ENCODE measurements around the gene STC2. TPM values are rescaled to one million over a fixed set of nuclear protein-coding genes. Genes with fewer than 3 reads are reported as not detected.

Gene STC2
- total RNA-seq, 1 donor, result 558 TPM

DNA sequence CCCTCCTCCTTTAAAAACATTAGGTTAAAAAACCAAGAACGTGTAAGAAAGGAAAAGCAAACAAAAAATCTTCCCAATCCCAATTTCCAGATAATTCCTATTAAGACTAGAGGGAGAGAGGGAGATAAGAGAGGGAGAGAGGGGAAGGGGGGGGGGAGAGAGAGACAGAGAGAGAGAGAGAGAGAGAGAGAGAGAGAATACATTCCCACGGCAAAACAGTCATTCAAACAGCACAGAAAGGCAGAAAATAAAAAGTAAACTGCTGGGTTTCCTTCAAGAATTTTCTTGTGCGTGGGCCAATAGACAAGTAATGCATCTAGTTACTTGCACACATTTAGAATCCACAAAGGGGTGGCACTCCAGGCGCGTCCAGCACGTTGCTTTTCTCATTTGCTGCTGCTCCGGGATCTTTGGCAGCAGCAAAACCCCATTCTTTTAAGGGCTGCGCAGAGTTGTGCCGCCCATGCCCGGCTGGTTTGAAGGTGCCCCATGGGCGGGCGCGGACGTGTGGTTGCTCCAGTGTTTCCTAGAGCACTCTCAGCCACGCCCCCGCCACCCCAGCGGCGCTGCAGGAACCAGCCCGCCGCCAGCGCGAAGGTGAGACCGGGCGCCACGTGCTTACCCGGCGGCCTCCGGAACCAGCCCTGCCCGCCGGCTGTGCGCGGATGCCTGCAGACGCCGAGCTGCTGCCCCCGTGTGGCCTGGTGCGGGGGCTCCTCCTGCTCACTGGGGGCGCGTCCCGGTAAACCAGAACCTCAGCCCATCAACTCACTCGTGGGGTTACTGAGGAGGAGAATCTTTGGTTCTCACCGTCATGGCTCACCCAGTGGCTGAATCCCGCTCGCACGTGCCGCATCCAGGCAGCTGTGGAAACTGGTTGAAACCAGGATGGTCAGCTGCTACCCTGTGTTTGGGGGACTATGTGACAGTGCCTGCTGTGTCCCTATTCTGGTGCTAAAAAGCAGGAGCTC, 44.6 kb downstream of the STC2 start:
- peaks cover 7% of the 10 kb centered on the region for H3K4me1 ChIP-seq (ENCODE audit: insufficient read depth, low read length)
- H3K9me3 ChIP-seq (ENCODE audit: low read depth, low read length), result no peaks in the 10 kb centered on the region
- no peak overlapping the region for H3K27ac ChIP-seq (ENCODE audit: low read depth, low read length)

GRCh38 chr5:173282916-173283315, 45.3 kb downstream of the STC2 start:
- Histone ChIP-seq H3K4me2 (ENCODE audit: insufficient read depth, low read length) (no peak overlapping the region), H2AFZ (ENCODE audit: low read length) (no peak overlapping the region), H3K4me1 (ENCODE audit: insufficient read depth, low read length) (peaks cover 7% of the 10 kb centered on the region), H3K27me3 (ENCODE audit: insufficient read depth, low read length) (peaks cover 26% of the 10 kb centered on the region), H3K36me3 (ENCODE audit: insufficient read depth, low read length) (no peaks in the 10 kb centered on the region), H3K27ac (ENCODE audit: low read depth, low read length) (no peak overlapping the region), H4K20me1 (ENCODE audit: insufficient read depth, low read length) (no peaks in the 10 kb centered on the region), H3K9me3 (ENCODE audit: low read depth, low read length) (no peaks in the 10 kb centered on the region), H3K4me3 (ENCODE audit: insufficient read depth, low read length) (no peak overlapping the region), H3K79me2 (ENCODE audit: insufficient read depth, low read length) (no peaks in the 10 kb centered on the region)
- no peak for TF ChIP-seq CTCF (IDR thresholded peaks at IDR 0.05; ENCODE audit: extremely low read depth, low read depth, low read length)
- DNase-seq (ENCODE audit: insufficient read length, low spot score, missing footprints), result no peak

More for the DNA sequence above, 44.6 kb downstream of the STC2 start:
- Histone ChIP-seq H4K20me1 (ENCODE audit: insufficient read depth, low read length) (no peaks in the 10 kb centered on the region), H3K36me3 (ENCODE audit: insufficient read depth, low read length) (no peaks in the 10 kb centered on the region), H3K27me3 (ENCODE audit: insufficient read depth, low read length) (peaks cover 29% of the 10 kb centered on the region), H3K79me2 (ENCODE audit: insufficient read depth, low read length) (no peaks in the 10 kb centered on the region), H3K4me3 (ENCODE audit: insufficient read depth, low read length) (peak overlapping the region; percentile 64), H3K4me2 (ENCODE audit: insufficient read depth, low read length) (peak overlapping the region; percentile 84), H2AFZ (ENCODE audit: low read length) (peak overlapping the region; percentile 88)
- peak; percentile 62 for TF ChIP-seq CTCF (IDR thresholded peaks at IDR 0.05; ENCODE audit: extremely low read depth, low read depth, low read length)
- peak; percentile 97 for DNase-seq (ENCODE audit: insufficient read length, low spot score, missing footprints)

DNA sequence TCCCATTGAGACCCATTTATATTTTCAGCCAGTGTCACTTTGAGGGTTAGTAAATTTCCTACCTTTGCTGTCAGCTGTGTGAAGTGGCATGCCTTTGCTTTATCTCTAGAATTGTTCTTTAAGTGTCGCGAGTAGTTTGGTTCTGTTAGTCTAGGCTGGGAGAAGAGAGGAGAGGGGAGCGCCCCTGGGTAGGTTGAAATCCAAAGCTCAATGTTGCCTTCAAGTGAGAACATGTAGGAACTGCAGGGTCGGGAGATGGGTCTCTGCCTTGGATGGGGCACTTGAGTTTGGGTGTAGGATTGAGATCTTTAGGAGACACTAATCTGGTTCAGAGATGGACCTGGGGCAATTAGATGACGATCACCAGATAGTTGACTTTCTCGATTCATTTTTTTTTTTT, 46.3 kb downstream of the STC2 start:
- Histone ChIP-seq H4K20me1 (ENCODE audit: insufficient read depth, low read length) (no peaks in the 10 kb centered on the region), H3K4me3 (ENCODE audit: insufficient read depth, low read length) (no peak overlapping the region), H3K27ac (ENCODE audit: low read depth, low read length) (no peak overlapping the region), H3K4me1 (ENCODE audit: insufficient read depth, low read length) (peaks cover 7% of the 10 kb centered on the region), H3K27me3 (ENCODE audit: insufficient read depth, low read length) (peaks cover 25% of the 10 kb centered on the region), H3K9me3 (ENCODE audit: low read depth, low read length) (no peaks in the 10 kb centered on the region), H3K36me3 (ENCODE audit: insufficient read depth, low read length) (no peaks in the 10 kb centered on the region), H3K79me2 (ENCODE audit: insufficient read depth, low read length) (no peaks in the 10 kb centered on the region), H3K4me2 (ENCODE audit: insufficient read depth, low read length) (no peak overlapping the region), H2AFZ (ENCODE audit: low read length) (no peak overlapping the region)
- peak; percentile 49 for TF ChIP-seq CTCF (IDR thresholded peaks at IDR 0.05; ENCODE audit: extremely low read depth, low read depth, low read length)
- peak; percentile 80 for DNase-seq (ENCODE audit: insufficient read length, low spot score, missing footprints)

DNA sequence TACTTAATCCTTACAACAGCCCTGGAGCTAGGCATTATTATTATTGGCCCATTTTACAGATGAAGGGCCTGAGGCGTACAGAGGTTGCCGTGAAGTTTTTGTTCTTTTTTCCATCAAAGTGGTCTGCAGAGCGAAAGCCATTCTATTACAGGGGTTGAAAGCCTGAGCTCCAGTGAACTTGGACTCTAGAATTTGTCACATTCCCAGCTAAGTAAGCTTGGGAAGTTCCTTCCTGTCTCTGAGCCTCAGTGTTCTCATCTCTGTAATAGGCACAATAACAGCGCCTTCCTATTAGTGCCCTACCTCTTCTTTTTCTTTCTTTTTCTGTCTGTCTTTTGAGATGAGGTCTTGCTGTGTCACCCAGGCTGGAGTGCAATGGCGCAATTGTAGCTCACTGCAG, 49.0 kb downstream of the STC2 start:
- Histone ChIP-seq H3K4me2 (ENCODE audit: insufficient read depth, low read length) (no peak overlapping the region), H3K4me1 (ENCODE audit: insufficient read depth, low read length) (peaks cover 7% of the 10 kb centered on the region), H3K27ac (ENCODE audit: low read depth, low read length) (no peak overlapping the region), H3K27me3 (ENCODE audit: insufficient read depth, low read length) (peaks cover 22% of the 10 kb centered on the region), H3K9me3 (ENCODE audit: low read depth, low read length) (peaks cover 3% of the 10 kb centered on the region), H2AFZ (ENCODE audit: low read length) (no peak overlapping the region), H3K36me3 (ENCODE audit: insufficient read depth, low read length) (no peaks in the 10 kb centered on the region), H3K4me3 (ENCODE audit: insufficient read depth, low read length) (no peak overlapping the region), H4K20me1 (ENCODE audit: insufficient read depth, low read length) (no peaks in the 10 kb centered on the region), H3K79me2 (ENCODE audit: insufficient read depth, low read length) (no peaks in the 10 kb centered on the region)
- TF ChIP-seq CTCF (IDR thresholded peaks at IDR 0.05; ENCODE audit: extremely low read depth, low read depth, low read length), result no peak
- no peak for DNase-seq (ENCODE audit: insufficient read length, low spot score, missing footprints)

All from osteoblast (primary cell).